Neural cell (in vitro differentiated cells): ENCODE measurements around the gene NOTUM.

Experiments
- EP300 ChIP-seq: fragments of 450-650 bp; conservative IDR thresholded peaks from 2 replicates; pipeline ENCODE4 v1.6.1; 2014; ENCODE audit warnings: antibody characterized with exemption, mild to moderate bottlenecking, moderate library complexity; ENCODE audit not compliant: poor library complexity, severe bottlenecking
- EZH2 ChIP-seq: fragments of 200-600, 300-800 bp; shearing (Covaris generic), sonication (generic); IDR thresholded peaks from 2 replicates; pipeline ENCODE4 v1.6.1; 2014; ENCODE audit warnings: antibody characterized with exemption, low read length, borderline replicate concordance, mild to moderate bottlenecking; ENCODE audit not compliant: insufficient read depth, poor library complexity, severe bottlenecking
- MXI1 ChIP-seq: fragments of 450-650 bp; conservative IDR thresholded peaks from 2 replicates; pipeline ENCODE4 v1.6.1; 2014; ENCODE audit warnings: antibody characterized with exemption, mild to moderate bottlenecking; ENCODE audit not compliant: poor library complexity, severe bottlenecking
- POLR2AphosphoS5 ChIP-seq: IDR thresholded peaks from 2 replicates; pipeline ENCODE4 v1.6.1; 2012
- RAD21 ChIP-seq: fragments of 450-650 bp; conservative IDR thresholded peaks from 2 replicates; pipeline ENCODE4 v1.6.1; 2014; ENCODE audit warnings: antibody characterized with exemption, mild to moderate bottlenecking, moderate library complexity
- SMC3 ChIP-seq: fragments of 450-650 bp; conservative IDR thresholded peaks from 2 replicates; pipeline ENCODE4 v1.6.1; 2014; ENCODE audit warnings: antibody characterized with exemption, mild to moderate bottlenecking, moderate library complexity; ENCODE audit not compliant: poor library complexity
- TAF1 ChIP-seq: IDR thresholded peaks from 2 replicates; pipeline ENCODE4 v1.6.1; 2012; ENCODE audit warnings: low read depth
- TF ChIP-seq, protein P1 (sequence below): IDR thresholded peaks from 2 replicates; pipeline ENCODE4 v1.6.1; 2012; ENCODE audit warnings: borderline replicate concordance
- TF ChIP-seq, protein P2 (sequence below): fragments of 450-650 bp; IDR thresholded peaks from 2 replicates; pipeline ENCODE4 v1.5.1; 2014; ENCODE audit warnings: antibody characterized with exemption, mild to moderate bottlenecking, moderate library complexity; ENCODE audit not compliant: poor library complexity, severe bottlenecking

DNA sequence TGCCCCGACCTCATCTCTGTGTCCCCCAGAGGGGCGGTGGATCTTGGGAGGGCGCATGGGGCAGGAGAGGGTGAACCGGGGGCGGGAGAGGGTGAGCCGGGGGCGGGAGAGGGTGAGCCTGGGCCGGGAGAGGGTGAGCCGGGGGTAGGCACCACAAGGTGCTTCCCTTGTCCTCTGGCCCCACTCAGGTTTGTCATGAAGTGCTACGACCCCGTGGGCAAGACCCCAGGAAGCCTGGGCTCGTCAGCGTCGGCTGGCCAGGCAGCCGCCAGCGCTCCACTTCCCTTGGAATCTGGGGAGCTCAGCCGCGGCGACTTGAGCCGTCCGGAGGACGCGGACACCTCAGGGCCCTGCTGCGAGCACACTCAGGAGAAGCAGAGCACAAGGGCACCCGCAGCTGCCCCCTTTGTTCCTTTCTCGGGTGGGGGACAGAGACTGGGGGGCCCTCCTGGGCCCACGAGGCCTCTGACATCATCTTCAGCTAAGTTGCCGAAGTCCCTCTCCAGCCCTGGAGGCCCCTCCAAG, 35.3 kb upstream of the NOTUM start:
- TF ChIP-seq, protein P1, sequence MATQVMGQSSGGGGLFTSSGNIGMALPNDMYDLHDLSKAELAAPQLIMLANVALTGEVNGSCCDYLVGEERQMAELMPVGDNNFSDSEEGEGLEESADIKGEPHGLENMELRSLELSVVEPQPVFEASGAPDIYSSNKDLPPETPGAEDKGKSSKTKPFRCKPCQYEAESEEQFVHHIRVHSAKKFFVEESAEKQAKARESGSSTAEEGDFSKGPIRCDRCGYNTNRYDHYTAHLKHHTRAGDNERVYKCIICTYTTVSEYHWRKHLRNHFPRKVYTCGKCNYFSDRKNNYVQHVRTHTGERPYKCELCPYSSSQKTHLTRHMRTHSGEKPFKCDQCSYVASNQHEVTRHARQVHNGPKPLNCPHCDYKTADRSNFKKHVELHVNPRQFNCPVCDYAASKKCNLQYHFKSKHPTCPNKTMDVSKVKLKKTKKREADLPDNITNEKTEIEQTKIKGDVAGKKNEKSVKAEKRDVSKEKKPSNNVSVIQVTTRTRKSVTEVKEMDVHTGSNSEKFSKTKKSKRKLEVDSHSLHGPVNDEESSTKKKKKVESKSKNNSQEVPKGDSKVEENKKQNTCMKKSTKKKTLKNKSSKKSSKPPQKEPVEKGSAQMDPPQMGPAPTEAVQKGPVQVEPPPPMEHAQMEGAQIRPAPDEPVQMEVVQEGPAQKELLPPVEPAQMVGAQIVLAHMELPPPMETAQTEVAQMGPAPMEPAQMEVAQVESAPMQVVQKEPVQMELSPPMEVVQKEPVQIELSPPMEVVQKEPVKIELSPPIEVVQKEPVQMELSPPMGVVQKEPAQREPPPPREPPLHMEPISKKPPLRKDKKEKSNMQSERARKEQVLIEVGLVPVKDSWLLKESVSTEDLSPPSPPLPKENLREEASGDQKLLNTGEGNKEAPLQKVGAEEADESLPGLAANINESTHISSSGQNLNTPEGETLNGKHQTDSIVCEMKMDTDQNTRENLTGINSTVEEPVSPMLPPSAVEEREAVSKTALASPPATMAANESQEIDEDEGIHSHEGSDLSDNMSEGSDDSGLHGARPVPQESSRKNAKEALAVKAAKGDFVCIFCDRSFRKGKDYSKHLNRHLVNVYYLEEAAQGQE: no peak
- no peak for TF ChIP-seq EP300
- TF ChIP-seq, protein P2, sequence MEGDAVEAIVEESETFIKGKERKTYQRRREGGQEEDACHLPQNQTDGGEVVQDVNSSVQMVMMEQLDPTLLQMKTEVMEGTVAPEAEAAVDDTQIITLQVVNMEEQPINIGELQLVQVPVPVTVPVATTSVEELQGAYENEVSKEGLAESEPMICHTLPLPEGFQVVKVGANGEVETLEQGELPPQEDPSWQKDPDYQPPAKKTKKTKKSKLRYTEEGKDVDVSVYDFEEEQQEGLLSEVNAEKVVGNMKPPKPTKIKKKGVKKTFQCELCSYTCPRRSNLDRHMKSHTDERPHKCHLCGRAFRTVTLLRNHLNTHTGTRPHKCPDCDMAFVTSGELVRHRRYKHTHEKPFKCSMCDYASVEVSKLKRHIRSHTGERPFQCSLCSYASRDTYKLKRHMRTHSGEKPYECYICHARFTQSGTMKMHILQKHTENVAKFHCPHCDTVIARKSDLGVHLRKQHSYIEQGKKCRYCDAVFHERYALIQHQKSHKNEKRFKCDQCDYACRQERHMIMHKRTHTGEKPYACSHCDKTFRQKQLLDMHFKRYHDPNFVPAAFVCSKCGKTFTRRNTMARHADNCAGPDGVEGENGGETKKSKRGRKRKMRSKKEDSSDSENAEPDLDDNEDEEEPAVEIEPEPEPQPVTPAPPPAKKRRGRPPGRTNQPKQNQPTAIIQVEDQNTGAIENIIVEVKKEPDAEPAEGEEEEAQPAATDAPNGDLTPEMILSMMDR: no peak
- no peak for TF ChIP-seq RAD21
- TF ChIP-seq POLR2AphosphoS5: no peak
- TF ChIP-seq EZH2: no peak
- no peak for TF ChIP-seq SMC3
- TF ChIP-seq TAF1: no peak
- TF ChIP-seq MXI1: no peak
